Cerebellar nuclear complex (tissue), 1 donor: ENCODE data around the gene KMT5C.
A peak's percentile ranks its signal among the peaks of the same experiment; 100 is the strongest.

Experiments
- DNase-seq, 2 experiments: peaks; one replicate each; lab custom pipeline; 2025; lab: John Stamatoyannopoulos, UW

Gene KMT5C

DNA sequence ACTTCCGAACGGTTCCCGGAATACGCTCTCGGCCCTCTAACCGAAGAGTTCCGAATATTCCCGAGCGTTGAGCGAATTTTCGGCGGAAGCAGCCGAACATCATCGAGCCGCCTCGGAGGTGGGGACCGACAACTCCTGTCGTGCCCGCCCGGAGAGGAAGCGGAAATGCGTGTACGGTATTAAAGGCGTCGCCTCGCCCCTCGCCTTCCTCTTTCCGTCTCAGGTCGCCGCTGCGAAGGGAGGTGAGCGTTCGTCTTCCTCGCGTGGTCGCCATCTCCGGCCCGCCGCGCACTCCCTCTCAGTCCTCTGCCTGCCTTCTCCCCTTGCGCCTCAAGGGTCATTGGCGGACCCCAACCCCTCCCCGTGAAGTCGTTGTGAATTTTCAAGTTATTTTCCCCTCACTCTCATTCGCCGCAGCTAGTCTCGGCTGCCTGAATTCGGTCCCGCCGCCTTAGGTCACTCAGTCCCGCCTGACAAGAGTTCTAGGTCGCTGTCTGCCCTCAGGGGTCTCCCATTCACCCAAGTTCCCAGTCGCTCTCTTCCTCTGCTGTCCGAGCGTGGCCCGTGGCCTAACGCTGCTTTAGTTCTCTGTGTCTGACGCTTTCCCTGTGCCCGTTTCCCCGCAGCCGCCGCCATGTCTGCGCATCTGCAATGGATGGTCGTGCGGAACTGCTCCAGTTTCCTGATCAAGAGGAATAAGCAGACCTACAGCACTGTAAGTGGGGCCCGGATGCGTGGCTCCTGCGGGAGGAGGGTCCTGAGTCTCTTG lies 46.2 kb downstream of the KMT5C start, which contains the start of gene RPL28:
RPL28 (plus strand) TSS at position 209 of the 769 bp plus-strand sequence; CDS start at position 635, 426 bp downstream.
- DNase-seq: peak; percentile 73 to 94

DNA sequence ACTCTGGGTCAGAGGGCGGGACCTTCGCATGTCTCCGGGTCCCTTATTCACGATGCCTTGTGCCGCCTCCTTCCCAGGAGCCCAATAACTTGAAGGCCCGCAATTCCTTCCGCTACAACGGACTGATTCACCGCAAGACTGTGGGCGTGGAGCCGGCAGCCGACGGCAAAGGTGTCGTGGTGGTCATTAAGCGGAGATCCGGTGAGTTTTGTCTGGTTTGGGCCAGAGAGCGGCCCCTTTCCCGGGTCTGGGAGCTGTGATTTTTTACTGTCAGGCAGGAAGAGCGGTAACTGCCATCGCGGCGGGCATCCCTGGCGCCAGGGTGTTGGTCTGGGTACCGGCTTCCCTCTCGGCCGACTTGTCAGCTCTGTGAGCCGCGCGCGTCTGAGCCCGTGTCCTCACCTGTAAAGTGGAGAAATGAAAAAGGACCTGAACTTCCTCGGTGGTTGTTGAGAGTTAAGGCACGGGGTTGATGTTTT lies 46.9 kb downstream of the KMT5C start:
- DNase-seq: no peak

DNA sequence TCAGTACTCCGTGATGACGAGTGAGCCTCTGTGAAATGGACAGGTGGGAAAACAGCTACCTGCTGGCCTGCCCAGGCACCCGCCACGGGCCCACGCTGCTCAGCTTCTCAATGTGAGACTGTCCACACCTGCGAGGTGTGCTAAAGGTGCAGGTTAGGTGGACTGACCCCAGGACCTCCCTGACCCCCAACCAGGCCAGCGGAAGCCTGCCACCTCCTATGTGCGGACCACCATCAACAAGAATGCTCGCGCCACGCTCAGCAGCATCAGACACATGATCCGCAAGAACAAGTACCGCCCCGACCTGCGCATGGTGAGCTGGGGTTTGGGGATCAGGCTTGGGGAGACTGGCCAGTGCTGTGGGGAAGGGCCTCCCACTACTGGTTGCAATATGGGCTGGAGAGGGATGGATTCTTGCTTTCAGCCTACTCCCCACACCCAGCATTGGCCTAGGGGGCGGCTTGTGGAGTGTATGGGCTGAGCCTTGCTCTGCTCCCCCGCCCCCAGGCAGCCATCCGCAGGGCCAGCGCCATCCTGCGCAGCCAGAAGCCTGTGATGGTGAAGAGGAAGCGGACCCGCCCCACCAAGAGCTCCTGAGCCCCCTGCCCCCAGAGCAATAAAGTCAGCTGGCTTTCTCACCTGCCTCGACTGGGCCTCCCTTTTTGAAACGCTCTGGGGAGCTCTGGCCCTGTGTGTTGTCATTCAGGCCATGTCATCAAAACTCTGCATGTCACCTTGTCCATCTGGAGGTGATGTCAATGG lies 48.2 kb downstream of the KMT5C start:
- no peak for DNase-seq

DNA sequence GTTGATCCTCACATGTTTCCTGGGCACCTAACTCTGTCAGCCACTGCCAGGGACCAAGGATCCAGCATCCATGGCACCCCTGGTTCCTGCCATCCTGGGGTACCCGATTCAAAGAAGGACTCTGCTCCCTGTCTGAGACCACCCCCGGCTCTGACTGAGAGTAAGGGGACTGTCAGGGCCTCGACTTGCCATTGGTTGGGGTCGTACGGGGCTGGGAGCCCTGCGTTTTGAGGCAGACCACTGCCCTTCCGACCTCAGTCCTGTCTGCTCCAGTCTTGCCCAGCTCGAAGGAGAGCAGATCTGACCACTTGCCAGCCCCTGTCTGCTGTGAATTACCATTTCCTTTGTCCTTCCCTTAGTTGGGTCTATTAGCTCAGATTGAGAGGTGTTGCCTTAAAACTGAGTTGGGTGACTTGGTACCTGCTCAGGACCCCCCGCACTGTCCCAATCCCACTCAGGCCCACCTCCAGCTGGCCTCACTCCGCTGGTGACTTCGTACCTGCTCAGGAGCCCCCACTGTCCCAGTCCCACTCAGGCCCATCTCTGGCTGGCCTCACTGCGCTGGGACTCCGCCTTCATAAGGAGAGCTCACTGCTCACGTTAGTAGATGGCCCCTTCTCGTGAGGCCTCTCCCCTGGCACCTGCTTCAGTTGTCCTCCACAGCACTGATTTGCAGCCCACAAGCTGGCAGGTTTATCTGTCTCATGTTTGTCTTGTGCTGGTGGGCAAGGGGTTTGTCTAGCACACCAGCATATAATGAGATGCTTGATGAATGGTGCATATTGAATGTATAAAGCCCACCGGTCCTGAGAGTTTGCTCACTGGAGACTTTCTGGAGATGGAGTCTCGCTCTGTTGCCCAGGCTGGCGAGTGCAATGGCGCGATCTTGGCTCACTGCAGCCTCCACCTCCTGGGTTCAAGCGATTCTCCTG lies 50.0 kb downstream of the KMT5C start:
- no peak for DNase-seq

DNA sequence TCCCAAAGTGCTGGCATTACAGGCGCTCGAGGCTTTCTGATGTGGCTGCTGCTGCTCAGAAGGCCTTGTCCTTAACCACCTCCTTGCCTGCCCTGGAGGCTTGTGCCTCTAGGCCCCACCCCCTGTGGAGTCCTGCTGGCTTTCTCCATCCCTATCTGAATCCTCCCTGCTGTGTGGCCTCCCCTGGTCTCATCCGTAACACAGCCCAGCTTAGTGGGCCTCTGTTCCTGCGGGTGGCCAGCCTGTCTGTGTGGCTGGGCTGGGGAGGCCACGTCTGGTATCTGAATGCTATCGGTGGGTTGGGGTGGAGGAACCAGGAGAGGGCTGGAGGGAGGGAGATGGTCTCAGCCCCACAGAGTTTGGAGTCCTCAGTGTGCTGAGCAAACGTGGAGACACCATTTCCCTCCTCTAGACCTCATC lies 50.8 kb downstream of the KMT5C start:
- no peak for DNase-seq

DNA sequence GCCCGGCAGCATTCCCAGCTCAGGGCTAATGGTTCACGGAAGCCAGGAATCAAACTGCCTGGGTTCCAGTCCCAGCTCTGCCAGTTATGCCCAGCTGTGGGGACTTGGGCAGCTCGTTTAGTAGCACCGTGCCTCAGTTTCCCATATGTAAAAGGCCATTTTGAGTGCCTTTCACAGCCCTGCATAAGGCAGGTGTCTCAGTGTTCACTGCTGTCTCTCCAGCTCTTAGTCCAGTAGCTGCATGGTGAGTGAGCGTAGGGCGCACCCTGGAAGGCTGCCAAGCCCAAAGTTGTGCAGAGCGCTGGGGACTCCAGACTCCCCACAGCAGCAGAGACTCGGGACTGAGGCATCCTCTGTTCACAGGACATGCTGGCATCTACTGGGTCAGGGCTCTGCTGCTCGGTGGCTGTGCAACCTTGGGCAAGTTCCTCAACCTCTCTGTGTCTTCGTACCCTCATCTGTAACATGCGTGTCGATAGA lies 51.6 kb downstream of the KMT5C start:
- no peak for DNase-seq

DNA sequence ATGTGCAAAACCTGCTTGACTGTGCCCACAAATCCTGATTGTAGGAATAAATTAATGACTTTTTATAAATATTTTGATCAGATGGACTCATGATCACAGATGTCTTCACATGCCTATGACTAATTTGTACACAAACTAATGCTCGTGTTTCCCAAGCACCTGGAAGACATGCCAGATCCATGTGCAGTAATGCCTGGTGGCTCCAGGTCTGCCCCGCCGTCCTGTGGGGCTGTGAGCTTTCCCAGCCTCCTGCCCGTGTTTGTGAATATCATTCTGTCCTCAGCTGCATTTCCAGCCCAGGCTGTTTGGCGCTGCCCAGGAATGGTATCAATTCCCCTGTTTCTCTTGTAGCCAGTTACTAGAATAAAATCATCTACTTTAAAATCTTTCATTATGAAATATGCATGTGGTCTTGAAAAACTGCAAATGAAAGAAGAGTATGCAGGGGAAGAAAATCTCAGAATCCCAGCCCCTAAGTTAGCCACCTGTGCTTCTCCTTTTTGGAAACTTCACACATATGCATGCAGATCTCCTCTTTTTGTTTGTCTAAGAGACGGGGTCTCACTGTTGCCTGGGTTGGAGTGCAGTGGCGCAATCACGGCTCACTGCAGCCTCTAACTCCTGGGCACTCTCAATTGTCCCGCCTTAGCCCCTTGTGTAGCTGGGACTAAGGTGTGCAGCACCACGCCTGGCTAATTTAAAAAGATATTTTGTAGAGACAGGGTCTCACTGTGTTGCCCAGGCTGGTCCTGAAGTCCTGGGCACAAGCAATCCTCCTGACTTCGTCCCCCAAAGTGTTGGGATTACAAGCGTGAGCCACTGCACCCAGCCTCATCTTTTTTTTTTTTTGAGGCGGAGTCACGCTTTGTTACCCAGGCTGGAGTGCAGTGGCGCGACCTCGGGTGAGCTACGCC lies 52.3 kb downstream of the KMT5C start:
- no peak for DNase-seq

DNA sequence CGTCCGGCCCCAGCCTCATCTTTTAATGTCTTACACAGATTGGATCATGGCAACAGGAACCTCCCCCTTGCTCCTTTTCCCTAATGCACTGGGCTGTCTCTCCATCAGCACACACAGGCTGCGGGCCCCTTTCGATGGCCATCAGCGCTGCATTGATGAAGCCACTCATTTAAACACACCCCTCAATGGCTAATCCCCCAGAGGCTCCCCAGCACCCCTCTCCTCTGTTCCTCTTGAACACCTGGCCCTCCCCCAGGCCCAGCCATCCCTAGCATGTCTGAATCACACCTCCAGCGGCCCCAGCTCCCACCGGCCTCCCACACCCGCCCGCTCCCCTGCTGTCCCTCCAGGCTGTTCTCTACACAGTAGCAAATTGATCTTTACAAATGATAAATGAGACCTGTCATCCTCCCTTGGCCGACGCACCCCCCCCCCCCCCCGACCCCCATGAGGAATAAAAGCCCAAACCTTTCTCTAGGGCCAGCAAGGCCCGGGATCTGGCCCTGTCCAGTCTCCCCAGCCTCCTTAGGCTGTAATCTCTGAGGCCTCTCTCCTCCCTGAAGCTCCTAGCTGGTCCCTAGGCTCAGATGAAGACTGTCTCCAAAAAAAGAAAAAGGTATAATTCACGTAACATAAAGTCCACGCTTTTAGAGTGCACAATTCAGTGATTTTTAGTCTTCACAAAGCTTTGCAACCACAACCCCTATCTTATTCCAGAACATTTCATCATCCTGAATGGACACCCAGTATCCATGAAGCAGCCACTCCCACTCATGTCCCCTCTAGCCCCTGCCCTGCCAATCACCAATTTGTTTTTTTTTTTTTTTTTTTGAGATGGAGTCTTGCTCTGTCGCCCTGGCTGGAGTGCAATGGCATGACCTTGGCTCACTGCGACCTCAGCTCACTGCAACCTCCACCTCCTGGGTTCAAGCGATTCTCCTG lies 53.4 kb downstream of the KMT5C start:
- no peak for DNase-seq
